Neural cell (in vitro differentiated cells): ENCODE results near the gene TYSND1. TPM values are rescaled to one million over a fixed set of nuclear protein-coding genes. Genes with fewer than 3 reads are reported as not detected.

Source experiments
- H2AFZ ChIP-seq: fragments of 200-600, 300-800 bp; sonication (generic), shearing (Covaris generic); 2 replicates; pipeline ENCODE4 v1.6.0; 2014; ENCODE audit warnings: low read depth, mild to moderate bottlenecking, antibody characterized with exemption, low read length, moderate library complexity
- H3F3A ChIP-seq: fragments of 200-600 bp; shearing (Covaris generic); 2 replicates; pipeline ENCODE4 v1.6.1; 2016; ENCODE audit warnings: mild to moderate bottlenecking, moderate library complexity, mixed read lengths, antibody characterized with exemption, low read length; ENCODE audit not compliant: insufficient read depth, poor library complexity, severe bottlenecking
- H3K27ac ChIP-seq: fragments of 200-600, 300-800 bp; sonication (generic), shearing (Covaris generic); 2 replicates; pipeline ENCODE4 v1.5.1; 2014; ENCODE audit warnings: mild to moderate bottlenecking, low read length, moderate library complexity
- H3K27me3 ChIP-seq: fragments of 300-800, 200-600 bp; sonication (generic), shearing (Covaris generic); 2 replicates; pipeline ENCODE4 v1.6.0; 2014; ENCODE audit warnings: mild to moderate bottlenecking, low read depth, low read length, moderate library complexity; ENCODE audit not compliant: insufficient read depth
- H3K36me3 ChIP-seq: fragments of 300-800, 200-600 bp; sonication (generic), shearing (Covaris generic); 2 replicates; pipeline ENCODE4 v1.5.1; 2014; ENCODE audit warnings: mild to moderate bottlenecking, antibody characterized with exemption, low read length, moderate library complexity; ENCODE audit not compliant: insufficient read depth
- H3K4me2 ChIP-seq: fragments of 300-800, 200-600 bp; sonication (generic), shearing (Covaris generic); 2 replicates; pipeline ENCODE4 v1.6.0; 2014; ENCODE audit warnings: mild to moderate bottlenecking, low read length
- H3K4me3 ChIP-seq: fragments of 300-800, 200-600 bp; sonication (generic), shearing (Covaris generic); 2 replicates; pipeline ENCODE4 v1.5.1; 2014; ENCODE audit warnings: mild to moderate bottlenecking, low read length, moderate library complexity
- H3K79me2 ChIP-seq: fragments of 200-600 bp; shearing (Covaris generic); replicated peaks from 2 replicates; pipeline ENCODE4 v1.6.0; 2014; ENCODE audit warnings: mild to moderate bottlenecking, low read length, moderate library complexity; ENCODE audit not compliant: insufficient read depth
- H3K9ac ChIP-seq: fragments of 300-800, 200-600 bp; sonication (generic), shearing (Covaris generic); 2 replicates; pipeline ENCODE4 v1.6.1; 2016; ENCODE audit warnings: mild to moderate bottlenecking, low read length, mixed read lengths
- H3K9me2 ChIP-seq: fragments of 200-600 bp; shearing (Covaris generic); 2 replicates; pipeline ENCODE4 v1.6.1; 2016; ENCODE audit warnings: mild to moderate bottlenecking, low read length, mixed read lengths; ENCODE audit not compliant: insufficient read depth
- H3K9me3 ChIP-seq: fragments of 200-600, 300-800 bp; sonication (generic), shearing (Covaris generic); 2 replicates; pipeline ENCODE4 v1.6.1; 2016; ENCODE audit warnings: mild to moderate bottlenecking, mixed run types, low read length, moderate library complexity, mixed read lengths
- H4K20me1 ChIP-seq: fragments of 200-600 bp; shearing (Covaris generic); 2 replicates; pipeline ENCODE4 v1.6.1; 2016; ENCODE audit warnings: mild to moderate bottlenecking, mixed run types; ENCODE audit not compliant: insufficient read depth
- CTCF ChIP-seq: fragments of 450-650 bp; IDR thresholded peaks from 2 replicates; pipeline ENCODE4 v1.5.1; 2014; ENCODE audit warnings: antibody characterized with exemption, mild to moderate bottlenecking, moderate library complexity; ENCODE audit not compliant: poor library complexity, severe bottlenecking
- EP300 ChIP-seq: fragments of 450-650 bp; conservative IDR thresholded peaks from 2 replicates; pipeline ENCODE4 v1.6.1; 2014; ENCODE audit warnings: antibody characterized with exemption, mild to moderate bottlenecking, moderate library complexity; ENCODE audit not compliant: poor library complexity, severe bottlenecking
- EZH2 ChIP-seq: fragments of 200-600, 300-800 bp; shearing (Covaris generic), sonication (generic); IDR thresholded peaks from 2 replicates; pipeline ENCODE4 v1.6.1; 2014; ENCODE audit warnings: antibody characterized with exemption, low read length, borderline replicate concordance, mild to moderate bottlenecking; ENCODE audit not compliant: insufficient read depth, poor library complexity, severe bottlenecking
- MXI1 ChIP-seq: fragments of 450-650 bp; conservative IDR thresholded peaks from 2 replicates; pipeline ENCODE4 v1.6.1; 2014; ENCODE audit warnings: antibody characterized with exemption, mild to moderate bottlenecking; ENCODE audit not compliant: poor library complexity, severe bottlenecking
- POLR2AphosphoS5 ChIP-seq: IDR thresholded peaks from 2 replicates; pipeline ENCODE4 v1.6.1; 2012
- RAD21 ChIP-seq: fragments of 450-650 bp; conservative IDR thresholded peaks from 2 replicates; pipeline ENCODE4 v1.6.1; 2014; ENCODE audit warnings: antibody characterized with exemption, mild to moderate bottlenecking, moderate library complexity
- REST ChIP-seq: IDR thresholded peaks from 2 replicates; pipeline ENCODE4 v1.6.1; 2012; ENCODE audit warnings: borderline replicate concordance
- SMC3 ChIP-seq: fragments of 450-650 bp; conservative IDR thresholded peaks from 2 replicates; pipeline ENCODE4 v1.6.1; 2014; ENCODE audit warnings: antibody characterized with exemption, mild to moderate bottlenecking, moderate library complexity; ENCODE audit not compliant: poor library complexity
- TAF1 ChIP-seq: IDR thresholded peaks from 2 replicates; pipeline ENCODE4 v1.6.1; 2012; ENCODE audit warnings: low read depth
- polyA plus RNA-seq: library from polyadenylated mRNA; depleted of rRNA; stranded (reverse); fragments of >200 nt; gene quantifications from 2 replicates; pipeline ENCODE4 v1.2.3, GENCODE V29; 2014

TYSND1 gene
- polyA plus RNA-seq, 1 donor from 2014 or later: 10.3 TPM

- Histone ChIP-seq H3K79me2 (peaks cover 3% of the 10 kb centered on the region), H2AFZ (no peak overlapping the region), H3K9me2 (no peaks in the 10 kb centered on the region), H3K4me3 (no peak overlapping the region), H3K27me3 (no peaks in the 10 kb centered on the region), H3K27ac (no peak overlapping the region), H3K36me3 (peaks cover 18% of the 10 kb centered on the region), H3F3A (no peaks in the 10 kb centered on the region), H3K9me3 (no peaks in the 10 kb centered on the region), H3K9ac (no peak overlapping the region), H3K4me2 (no peak overlapping the region), H4K20me1 (no peaks in the 10 kb centered on the region)
- TF ChIP-seq TAF1 (no peak), REST (no peak), MXI1 (no peak), POLR2AphosphoS5 (no peak), SMC3 (no peak), CTCF (no peak), EP300 (no peak), EZH2 (no peak), RAD21 (no peak)
Measured at GRCh38 chr10:70092389-70092718, 54.1 kb downstream of the TYSND1 start.

DNA sequence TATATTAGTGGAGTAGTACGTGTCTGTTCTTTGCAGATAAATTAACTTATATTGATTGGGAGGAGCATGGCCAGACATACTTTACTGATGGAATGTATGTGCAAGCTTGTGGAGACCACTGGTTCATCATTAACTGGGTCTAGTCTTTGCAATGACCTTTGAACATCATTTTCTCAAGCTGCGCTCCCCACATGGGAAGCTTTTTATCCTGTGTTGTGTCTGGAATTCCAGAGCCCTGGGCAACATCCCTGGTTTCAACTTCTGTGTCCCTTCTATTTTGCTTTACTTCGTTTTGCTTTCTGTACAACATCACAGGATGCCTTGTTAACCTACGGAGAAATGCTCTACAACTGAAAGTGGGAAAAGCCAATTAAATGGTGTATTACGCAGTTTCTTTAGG, 55.5 kb downstream of the TYSND1 start:
- TF ChIP-seq REST: no peak
- no peak overlapping the region for H2AFZ ChIP-seq
- H3K9ac ChIP-seq: no peak overlapping the region
- H3K27ac ChIP-seq: no peak overlapping the region
- H3K4me2 ChIP-seq: no peak overlapping the region
- peaks cover 3% of the 10 kb centered on the region for H3K79me2 ChIP-seq
- H3K27me3 ChIP-seq: no peaks in the 10 kb centered on the region
- H3K9me3 ChIP-seq: no peaks in the 10 kb centered on the region
- H3K36me3 ChIP-seq: peaks cover 12% of the 10 kb centered on the region
- no peaks in the 10 kb centered on the region for H4K20me1 ChIP-seq
- H3K4me3 ChIP-seq: no peak overlapping the region
- H3K9me2 ChIP-seq: no peaks in the 10 kb centered on the region
- H3F3A ChIP-seq: no peaks in the 10 kb centered on the region
